ENCODE measurements around the gene WHRN.

WHRN gene

DNA sequence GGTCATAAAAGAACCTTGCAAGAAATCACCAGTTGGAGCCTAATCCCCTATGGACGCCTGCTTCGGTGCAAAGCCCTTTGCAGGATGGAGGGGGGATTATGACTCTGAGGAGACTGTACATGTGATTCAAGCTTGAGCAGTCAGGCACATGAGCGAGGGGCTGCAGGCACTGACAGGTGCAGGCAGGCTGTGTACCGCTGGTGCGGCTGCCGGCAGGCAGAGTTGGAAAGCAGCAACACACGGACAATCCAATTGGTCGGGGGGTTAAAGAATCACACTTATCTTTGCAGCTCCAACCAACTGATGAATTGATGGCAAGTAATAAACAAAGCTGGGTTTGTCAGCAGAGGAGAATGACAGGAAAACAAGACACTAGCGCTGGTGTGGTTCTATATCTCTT is 5.7 kb downstream of the WHRN start:
- Histone ChIP-seq H3K4me1 (ENCODE audit: insufficient read depth, insufficient read length) (peaks cover 12% of the 10 kb centered on the region), H3K4me3 (ENCODE audit: insufficient read length, low read depth) (no peak overlapping the region), H3K9me3 (ENCODE audit: insufficient read depth, low read length) (no peaks in the 10 kb centered on the region), H3K36me3 (ENCODE audit: insufficient read depth, insufficient read length, low read length) (no peaks in the 10 kb centered on the region), H3K9ac (ENCODE audit: insufficient read length, low read depth) (no peak overlapping the region), H3K27me3 (ENCODE audit: insufficient read depth, insufficient read length) (peaks cover 2% of the 10 kb centered on the region)
- TF ChIP-seq SUZ12 (IDR thresholded peaks at IDR 0.05; ENCODE audit: extremely low read depth, insufficient read depth, insufficient read length) (no peak), ZNF274 (IDR thresholded peaks at IDR 0.05; ENCODE audit: low read depth, low read length) (no peak), YY1 (IDR thresholded peaks at IDR 0.05; ENCODE audit: insufficient read depth, insufficient read length) (no peak)
- no peak for DNase-seq (ENCODE audit: low read depth, low spot score)

DNA sequence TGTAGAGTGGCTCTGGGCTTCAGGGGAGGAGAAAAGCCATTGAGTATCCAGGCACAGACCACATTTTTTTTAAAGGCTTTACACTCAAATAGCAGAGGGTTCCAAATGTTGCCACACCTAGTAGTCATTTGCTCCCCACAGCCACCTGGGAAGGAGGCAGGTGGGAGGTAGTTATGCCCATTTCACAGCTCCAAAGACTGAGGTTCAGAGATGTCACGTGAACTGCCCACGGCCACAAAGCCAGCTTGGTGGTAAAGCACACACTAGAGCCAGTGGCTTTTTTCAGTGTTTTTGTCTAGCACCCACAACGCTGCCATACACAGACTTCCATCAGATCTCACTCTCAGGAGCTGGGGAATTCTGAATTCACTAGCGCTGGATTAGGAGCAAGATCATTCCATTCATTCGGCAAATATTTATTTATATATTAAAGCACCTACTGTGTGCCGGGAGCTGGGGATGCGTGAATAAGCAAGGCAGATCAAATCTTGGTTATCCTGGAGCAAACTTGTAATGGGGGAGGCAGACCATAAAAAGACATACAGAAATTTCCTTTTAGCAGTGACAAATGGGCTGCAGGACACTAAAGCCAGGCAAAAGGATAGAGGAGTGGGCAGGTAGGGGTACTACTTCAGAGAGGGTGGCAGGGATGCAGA is 7.4 kb downstream of the WHRN start:
- no peak overlapping the region for H3K9ac ChIP-seq (ENCODE audit: insufficient read length, low read depth)
- no peaks in the 10 kb centered on the region for H3K36me3 ChIP-seq (ENCODE audit: insufficient read depth, insufficient read length, low read length)
- no peak for DNase-seq (ENCODE audit: low read depth, low spot score)
- TF ChIP-seq ZNF274 (IDR thresholded peaks at IDR 0.05; ENCODE audit: low read depth, low read length) (no peak), YY1 (IDR thresholded peaks at IDR 0.05; ENCODE audit: insufficient read depth, insufficient read length) (no peak), SUZ12 (IDR thresholded peaks at IDR 0.05; ENCODE audit: extremely low read depth, insufficient read depth, insufficient read length) (no peak)
- H3K4me3 ChIP-seq (ENCODE audit: insufficient read length, low read depth) = no peak overlapping the region
- H3K9me3 ChIP-seq (ENCODE audit: insufficient read depth, low read length) = no peaks in the 10 kb centered on the region
- no peaks in the 10 kb centered on the region for H3K27me3 ChIP-seq (ENCODE audit: insufficient read depth, insufficient read length)
- H3K4me1 ChIP-seq (ENCODE audit: insufficient read depth, insufficient read length) = peaks cover 6% of the 10 kb centered on the region

- Histone ChIP-seq H3K27me3 (ENCODE audit: insufficient read depth, insufficient read length) (no peaks in the 10 kb centered on the region), H3K4me1 (ENCODE audit: insufficient read depth, insufficient read length) (peaks cover 4% of the 10 kb centered on the region), H3K9me3 (ENCODE audit: insufficient read depth, low read length) (no peaks in the 10 kb centered on the region), H3K36me3 (ENCODE audit: insufficient read depth, insufficient read length, low read length) (no peaks in the 10 kb centered on the region), H3K9ac (ENCODE audit: insufficient read length, low read depth) (no peak overlapping the region), H3K4me3 (ENCODE audit: insufficient read length, low read depth) (no peak overlapping the region)
- no peak for DNase-seq (ENCODE audit: low read depth, low spot score)
- TF ChIP-seq YY1 (IDR thresholded peaks at IDR 0.05; ENCODE audit: insufficient read depth, insufficient read length) = no peak
- TF ChIP-seq ZNF274 (IDR thresholded peaks at IDR 0.05; ENCODE audit: low read depth, low read length) = no peak
- TF ChIP-seq SUZ12 (IDR thresholded peaks at IDR 0.05; ENCODE audit: extremely low read depth, insufficient read depth, insufficient read length) = no peak
Measured at GRCh38 chr9:114497236-114497635, 8.0 kb downstream of the WHRN start.

DNA sequence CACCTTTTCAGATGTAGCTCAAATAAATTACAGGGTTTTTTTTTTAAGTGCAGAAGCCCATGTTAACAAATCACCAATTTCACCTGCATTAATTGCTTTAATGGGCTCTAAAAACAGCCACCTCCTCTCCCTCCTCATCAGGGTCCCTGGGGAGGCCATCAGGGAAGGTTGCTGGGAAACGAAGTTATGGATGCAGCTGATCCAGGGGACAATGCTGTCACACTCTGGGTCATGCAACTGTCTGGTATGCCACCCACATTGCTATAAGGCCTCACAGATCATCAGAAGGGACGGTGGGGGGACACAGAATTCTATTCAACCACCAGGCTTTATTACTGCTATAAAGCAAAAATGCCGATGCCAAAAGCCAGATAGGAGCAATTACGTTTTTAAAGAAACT is 9.3 kb downstream of the WHRN start:
- DNase-seq (ENCODE audit: low read depth, low spot score) = no peak
- H3K27me3 ChIP-seq (ENCODE audit: insufficient read depth, insufficient read length) = no peaks in the 10 kb centered on the region
- no peaks in the 10 kb centered on the region for H3K36me3 ChIP-seq (ENCODE audit: insufficient read depth, insufficient read length, low read length)
- H3K9ac ChIP-seq (ENCODE audit: insufficient read length, low read depth) = no peak overlapping the region
- no peak overlapping the region for H3K4me3 ChIP-seq (ENCODE audit: insufficient read length, low read depth)
- H3K9me3 ChIP-seq (ENCODE audit: insufficient read depth, low read length) = no peaks in the 10 kb centered on the region
- TF ChIP-seq YY1 (IDR thresholded peaks at IDR 0.05; ENCODE audit: insufficient read depth, insufficient read length) (no peak), SUZ12 (IDR thresholded peaks at IDR 0.05; ENCODE audit: extremely low read depth, insufficient read depth, insufficient read length) (no peak), ZNF274 (IDR thresholded peaks at IDR 0.05; ENCODE audit: low read depth, low read length) (no peak)
- peaks cover 4% of the 10 kb centered on the region for H3K4me1 ChIP-seq (ENCODE audit: insufficient read depth, insufficient read length)

DNA sequence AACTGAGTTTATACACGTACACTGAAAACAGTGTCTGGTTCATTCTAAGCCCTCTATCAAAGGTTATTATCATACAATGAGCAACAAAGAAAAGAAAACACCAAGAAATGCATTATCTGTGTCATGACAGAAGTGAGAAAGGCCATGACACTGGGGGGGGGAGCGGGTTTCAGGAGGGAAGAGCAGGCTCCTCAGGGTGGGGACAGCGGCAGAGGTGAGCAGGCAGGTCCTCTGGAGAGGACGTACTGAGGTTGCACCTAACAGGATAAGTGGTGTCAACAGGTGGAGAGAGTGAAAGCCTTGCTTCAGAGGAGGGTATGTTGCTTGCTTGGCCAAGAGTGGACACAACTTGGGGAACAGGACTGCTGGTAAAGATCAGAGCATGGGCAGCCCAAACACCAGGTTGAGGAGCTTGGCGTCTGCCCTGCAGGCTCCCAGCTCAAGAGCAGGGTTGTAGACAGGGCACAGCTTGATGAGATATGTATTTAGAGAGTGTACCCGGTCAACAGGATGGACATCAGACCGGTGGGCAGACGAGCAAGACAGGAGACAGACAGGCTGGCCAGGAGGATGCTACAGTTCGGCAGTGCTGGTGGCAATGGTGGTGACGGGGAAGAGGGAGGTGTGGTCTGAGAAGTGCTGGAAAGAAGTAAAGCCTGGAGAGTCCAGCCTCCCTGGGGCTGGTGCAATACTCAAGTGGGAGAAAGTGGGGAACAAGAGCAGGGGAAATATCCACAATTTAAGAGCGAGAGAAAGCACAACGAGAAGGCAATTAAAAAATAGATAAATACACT is 10.3 kb downstream of the WHRN start:
- Histone ChIP-seq H3K9ac (ENCODE audit: insufficient read length, low read depth) (no peak overlapping the region), H3K9me3 (ENCODE audit: insufficient read depth, low read length) (no peaks in the 10 kb centered on the region), H3K36me3 (ENCODE audit: insufficient read depth, insufficient read length, low read length) (no peaks in the 10 kb centered on the region), H3K4me3 (ENCODE audit: insufficient read length, low read depth) (no peak overlapping the region), H3K4me1 (ENCODE audit: insufficient read depth, insufficient read length) (peaks cover 2% of the 10 kb centered on the region), H3K27me3 (ENCODE audit: insufficient read depth, insufficient read length) (no peaks in the 10 kb centered on the region)
- no peak for TF ChIP-seq YY1 (IDR thresholded peaks at IDR 0.05; ENCODE audit: insufficient read depth, insufficient read length)
- no peak for TF ChIP-seq SUZ12 (IDR thresholded peaks at IDR 0.05; ENCODE audit: extremely low read depth, insufficient read depth, insufficient read length)
- no peak for TF ChIP-seq ZNF274 (IDR thresholded peaks at IDR 0.05; ENCODE audit: low read depth, low read length)
- no peak for DNase-seq (ENCODE audit: low read depth, low spot score)

GRCh38 chr9:114493521-114494184 is 11.6 kb downstream of the WHRN start:
- Histone ChIP-seq H3K4me3 (ENCODE audit: insufficient read length, low read depth) (no peak overlapping the region), H3K9me3 (ENCODE audit: insufficient read depth, low read length) (no peaks in the 10 kb centered on the region), H3K36me3 (ENCODE audit: insufficient read depth, insufficient read length, low read length) (no peaks in the 10 kb centered on the region), H3K4me1 (ENCODE audit: insufficient read depth, insufficient read length) (peaks cover 2% of the 10 kb centered on the region), H3K27me3 (ENCODE audit: insufficient read depth, insufficient read length) (no peaks in the 10 kb centered on the region), H3K9ac (ENCODE audit: insufficient read length, low read depth) (no peak overlapping the region)
- DNase-seq (ENCODE audit: low read depth, low spot score) = no peak
- no peak for TF ChIP-seq ZNF274 (IDR thresholded peaks at IDR 0.05; ENCODE audit: low read depth, low read length)
- no peak for TF ChIP-seq YY1 (IDR thresholded peaks at IDR 0.05; ENCODE audit: insufficient read depth, insufficient read length)
- no peak for TF ChIP-seq SUZ12 (IDR thresholded peaks at IDR 0.05; ENCODE audit: extremely low read depth, insufficient read depth, insufficient read length)

GRCh38 chr9:114492991-114493390 is 12.3 kb downstream of the WHRN start:
- no peak overlapping the region for H3K4me3 ChIP-seq (ENCODE audit: insufficient read length, low read depth)

More at GRCh38 chr9:114492991-114493390, 12.3 kb downstream of the WHRN start:
- no peaks in the 10 kb centered on the region for H3K9me3 ChIP-seq (ENCODE audit: insufficient read depth, low read length)
- H3K36me3 ChIP-seq (ENCODE audit: insufficient read depth, insufficient read length, low read length) = no peaks in the 10 kb centered on the region
- DNase-seq (ENCODE audit: low read depth, low spot score) = no peak
- no peak for TF ChIP-seq ZNF274 (IDR thresholded peaks at IDR 0.05; ENCODE audit: low read depth, low read length)
- TF ChIP-seq SUZ12 (IDR thresholded peaks at IDR 0.05; ENCODE audit: extremely low read depth, insufficient read depth, insufficient read length) = no peak
- no peak for TF ChIP-seq YY1 (IDR thresholded peaks at IDR 0.05; ENCODE audit: insufficient read depth, insufficient read length)
- H3K4me1 ChIP-seq (ENCODE audit: insufficient read depth, insufficient read length) = no peaks in the 10 kb centered on the region
- H3K27me3 ChIP-seq (ENCODE audit: insufficient read depth, insufficient read length) = no peaks in the 10 kb centered on the region
- no peak overlapping the region for H3K9ac ChIP-seq (ENCODE audit: insufficient read length, low read depth)

Data from NT2/D1 (cell line).